ENCODE results near the gene CHRM4.

The CHRM4 gene

DNA sequence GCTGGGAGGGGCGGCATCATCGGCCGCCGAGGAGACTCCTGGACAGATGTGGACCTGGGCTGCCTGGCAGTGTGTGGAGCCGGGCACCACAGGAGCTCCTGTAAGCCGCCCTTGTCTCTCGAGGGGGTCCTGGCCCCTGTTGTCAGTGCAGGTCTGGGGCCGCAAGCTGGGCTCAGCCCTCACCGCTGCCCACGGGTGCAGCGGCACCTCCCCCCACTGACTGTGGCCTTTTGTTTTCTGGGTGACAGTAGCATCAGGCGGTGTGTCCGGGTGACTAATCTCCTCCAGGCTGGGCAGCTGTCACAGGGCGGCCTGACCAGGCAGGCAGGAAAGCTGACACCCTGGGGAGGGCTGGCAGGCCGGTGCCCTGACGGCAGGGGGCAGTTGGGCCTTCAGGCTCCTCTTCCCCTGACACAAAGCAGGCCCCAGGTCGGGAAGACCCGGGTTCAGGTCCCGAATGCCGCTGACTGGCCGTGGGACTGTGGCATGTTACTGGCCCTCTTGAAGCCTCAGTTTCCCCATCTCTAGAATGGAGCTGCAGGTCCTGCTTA is 28.0 kb downstream of the CHRM4 start:
- H3K4me3 ChIP-seq (ENCODE audit: control insufficient read depth in 1 of 7, extremely low read depth in 1 of 7, insufficient read depth in 4 of 7, low read depth in 2 of 7, low read length in 6 of 7), result peak overlapping the region in 2 of 7 experiments; percentile 82 to 83
- peaks cover 2 to 61% (median 53%) of the 10 kb centered on the region in 4 experiments for H3K4me1 ChIP-seq (ENCODE audit: control extremely low read depth in 1 of 4, control insufficient read depth in 4 of 4, insufficient read depth in 4 of 4, low read length in 3 of 4)
- POLR2A ChIA-PET, result no interaction called here
- DNase-seq, result no peak
- H3K9me3 ChIP-seq (ENCODE audit: control extremely low read depth in 1 of 5, control insufficient read depth in 4 of 5, insufficient read depth in 2 of 5, low read depth in 1 of 5, low read length in 4 of 5), result no peaks in the 10 kb centered on the region
- peak overlapping the region; percentile 56 to 94 for H3K27ac ChIP-seq (ENCODE audit: insufficient read depth in 1 of 2, low read depth in 1 of 2, low read length in 2 of 2, poor library complexity in 1 of 2, severe bottlenecking in 2 of 2)
- CTCF ChIA-PET, result interaction anchor here (1.2 to 42.2 kb wide), 6 partner anchors 2 to 179 kb away, joined by 3 to 1037 read pairs (median 5); partner anchors contain the start of genes DGKZ and MDK
- 90% methylated on average over 16 of the region's 21 CpGs for WGBS (ENCODE audit: insufficient coverage)
- H3K36me3 ChIP-seq (ENCODE audit: control insufficient read depth in 4 of 4, insufficient read depth in 4 of 4, low read length in 3 of 4), result peaks cover 3 to 54% (median 26%) of the 10 kb centered on the region in 4 experiments
- no peaks in the 10 kb centered on the region for H3K27me3 ChIP-seq (replicated peaks in 2 of 5; ENCODE audit: control insufficient read depth in 4 of 5, insufficient read depth in 5 of 5, low read length in 4 of 5)

DNA sequence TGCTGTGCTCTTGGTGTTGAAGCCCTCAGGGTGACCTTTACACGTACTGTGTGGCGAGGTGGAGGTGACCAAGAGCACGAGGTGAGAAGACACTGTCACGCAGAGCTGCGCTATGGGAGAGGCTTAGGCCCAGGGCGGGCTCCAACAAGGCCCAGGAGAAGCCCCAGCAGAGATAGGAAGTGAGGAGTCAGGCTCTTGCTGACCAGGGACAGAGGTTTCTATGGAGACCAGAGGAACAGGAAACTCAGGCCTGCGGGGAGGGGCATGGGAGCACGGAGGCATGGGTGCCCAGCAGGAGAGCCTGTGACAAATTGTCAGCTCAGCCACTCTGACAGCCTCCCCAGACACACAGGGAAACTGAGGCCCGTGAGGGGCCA is 28.6 kb downstream of the CHRM4 start:
- Histone ChIP-seq H3K36me3 (ENCODE audit: control insufficient read depth in 4 of 4, insufficient read depth in 4 of 4, low read length in 3 of 4) (peaks cover 2 to 49% (median 23%) of the 10 kb centered on the region in 4 experiments), H3K4me1 (ENCODE audit: control extremely low read depth in 1 of 4, control insufficient read depth in 4 of 4, insufficient read depth in 4 of 4, low read length in 3 of 4) (peaks cover 2 to 61% (median 53%) of the 10 kb centered on the region in 4 experiments), H3K27ac (ENCODE audit: insufficient read depth in 1 of 2, low read depth in 1 of 2, low read length in 2 of 2, poor library complexity in 1 of 2, severe bottlenecking in 2 of 2) (peak overlapping the region; percentile 56 to 94), H3K9me3 (ENCODE audit: control extremely low read depth in 1 of 5, control insufficient read depth in 4 of 5, insufficient read depth in 2 of 5, low read depth in 1 of 5, low read length in 4 of 5) (no peaks in the 10 kb centered on the region), H3K27me3 (replicated peaks in 2 of 5; ENCODE audit: control insufficient read depth in 4 of 5, insufficient read depth in 5 of 5, low read length in 4 of 5) (no peaks in the 10 kb centered on the region), H3K4me3 (ENCODE audit: control insufficient read depth in 1 of 7, extremely low read depth in 1 of 7, insufficient read depth in 4 of 7, low read depth in 2 of 7, low read length in 6 of 7) (peak overlapping the region in 5 of 7 experiments; percentile 3 to 83 (median 73))
- CTCF ChIA-PET, result interaction anchor here (1.2 to 42.2 kb wide), 6 partner anchors 1 to 179 kb away, joined by 3 to 1037 read pairs (median 5); partner anchors contain the start of genes DGKZ and MDK
- POLR2A ChIA-PET, result no interaction called here
- DNase-seq, result no peak
- 63% methylated on average over 9 of the region's 9 CpGs for WGBS (ENCODE audit: insufficient coverage)

DNA sequence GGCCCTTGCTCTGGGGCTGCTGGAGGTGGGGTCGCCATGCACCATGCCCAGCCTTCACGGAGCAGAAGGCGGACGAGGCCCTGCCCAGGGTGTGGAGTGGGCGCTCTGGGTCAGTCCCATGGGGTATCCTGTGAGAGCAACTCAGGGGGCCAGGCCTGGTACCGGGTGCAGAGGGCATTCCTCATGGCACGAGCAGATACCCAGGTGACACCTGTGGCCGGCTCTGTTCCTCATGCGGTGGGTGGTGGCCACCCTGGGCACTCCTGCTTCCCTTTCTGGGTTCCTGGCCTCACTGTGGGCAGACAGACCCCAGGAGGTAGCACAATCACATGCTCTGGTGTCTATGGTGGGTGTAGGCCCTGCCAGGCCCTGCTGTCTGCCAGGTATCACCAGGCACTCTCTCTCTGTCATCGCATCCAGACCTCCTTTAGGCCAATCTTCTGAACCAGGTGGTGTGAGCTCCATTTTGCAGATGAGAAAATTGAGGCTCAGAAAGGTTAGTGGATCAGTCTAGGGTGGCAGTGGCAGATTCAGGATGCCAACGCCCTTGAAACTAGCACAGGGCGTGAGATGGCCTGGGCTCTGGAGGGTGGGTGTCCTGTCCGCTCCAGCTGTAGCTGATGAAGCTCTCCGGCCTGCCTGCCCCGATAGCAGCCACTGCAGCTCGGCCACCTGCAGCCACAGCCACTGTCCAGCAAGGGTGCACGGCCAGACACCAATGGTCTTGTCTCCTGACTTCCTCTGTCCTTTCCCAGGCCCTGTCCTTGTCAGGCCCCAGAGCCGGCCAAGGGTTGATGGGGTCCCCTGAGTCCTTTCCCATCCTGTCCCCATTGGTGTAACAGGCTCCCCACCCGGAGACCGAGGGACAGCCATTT is 29.2 kb downstream of the CHRM4 start:
- Histone ChIP-seq H3K36me3 (ENCODE audit: control insufficient read depth in 4 of 4, insufficient read depth in 4 of 4, low read length in 3 of 4) (peaks cover 0 to 44% (median 21%) of the 10 kb centered on the region in 4 experiments), H3K27me3 (replicated peaks in 2 of 5; ENCODE audit: control insufficient read depth in 4 of 5, insufficient read depth in 5 of 5, low read length in 4 of 5) (no peaks in the 10 kb centered on the region), H3K27ac (ENCODE audit: insufficient read depth in 1 of 2, low read depth in 1 of 2, low read length in 2 of 2, poor library complexity in 1 of 2, severe bottlenecking in 2 of 2) (peak overlapping the region; percentile 91 to 94), H3K4me1 (ENCODE audit: control extremely low read depth in 1 of 4, control insufficient read depth in 4 of 4, insufficient read depth in 4 of 4, low read length in 3 of 4) (peaks cover 2 to 66% (median 59%) of the 10 kb centered on the region in 4 experiments), H3K4me3 (ENCODE audit: control insufficient read depth in 1 of 7, extremely low read depth in 1 of 7, insufficient read depth in 4 of 7, low read depth in 2 of 7, low read length in 6 of 7) (peak overlapping the region; percentile 44 to 83 (median 65)), H3K9me3 (ENCODE audit: control extremely low read depth in 1 of 5, control insufficient read depth in 4 of 5, insufficient read depth in 2 of 5, low read depth in 1 of 5, low read length in 4 of 5) (no peaks in the 10 kb centered on the region)
- WGBS (ENCODE audit: insufficient coverage), result 47% methylated on average over 20 of the region's 20 CpGs
- DNase-seq, result peak in 1 of 3 donors; percentile 58
- ChIA-PET POLR2A (interaction anchor here (0.6 to 1.7 kb wide), 3 partner anchors 16 to 1608 kb away, joined by 3 to 7 read pairs (median 3); partner anchors contain the start of gene DGKZ), CTCF (interaction anchor here (1.2 to 42.2 kb wide), 9 partner anchors 1 to 180 kb away, joined by 3 to 1037 read pairs (median 4); partner anchors contain the start of genes DGKZ and MDK)

DNA sequence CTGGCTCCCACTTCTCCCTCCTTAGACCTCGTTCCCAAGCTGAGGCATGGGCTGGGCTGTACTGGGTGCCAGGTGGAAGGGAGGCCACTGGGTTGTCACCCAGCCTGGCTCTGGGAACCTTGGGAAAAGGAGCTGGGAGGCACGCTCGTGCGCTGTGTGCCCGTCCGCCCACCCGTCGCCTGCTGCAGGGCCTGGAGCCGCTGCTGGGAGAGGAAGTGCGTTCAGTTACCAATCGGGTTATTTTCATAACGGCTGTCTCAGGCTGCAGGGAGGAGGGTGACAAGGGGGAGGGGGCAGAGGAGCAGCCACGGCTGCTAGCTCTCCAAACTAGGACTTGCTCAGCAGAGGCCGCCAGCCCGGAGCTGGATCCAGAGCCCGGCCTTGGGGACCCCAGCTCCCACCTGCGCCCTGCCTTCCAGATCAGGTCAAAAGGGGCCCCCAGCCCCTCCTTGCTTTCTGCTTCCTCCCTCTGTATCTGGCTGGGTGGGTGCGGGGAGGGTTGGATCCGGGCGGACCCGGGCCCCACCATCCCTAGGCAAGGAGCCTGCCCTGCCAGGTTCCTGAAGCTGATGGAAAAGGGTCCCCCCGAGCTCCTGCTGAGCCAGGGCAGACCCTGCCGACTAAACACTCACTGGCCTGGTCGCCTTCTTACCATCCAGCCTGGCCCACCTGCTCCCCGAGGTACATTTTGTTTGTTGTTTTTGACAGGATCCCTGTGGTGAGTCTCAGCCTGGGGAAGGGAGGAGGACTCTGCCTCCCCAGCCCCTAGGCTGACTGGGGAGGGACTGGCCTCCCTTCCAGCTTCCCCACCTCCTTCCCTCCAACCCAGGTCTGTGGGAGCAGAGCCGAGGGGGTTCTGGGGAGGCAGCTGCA is 30.1 kb downstream of the CHRM4 start:
- CTCF ChIA-PET, result interaction anchor here (1.2 to 42.2 kb wide), 10 partner anchors 0 to 167 kb away, joined by 3 to 1037 read pairs (median 5); partner anchors contain the start of genes DGKZ and MDK
- 0% methylated on average over 18 of the region's 26 CpGs for WGBS (ENCODE audit: insufficient coverage)
- peaks cover 0 to 41% (median 19%) of the 10 kb centered on the region in 4 experiments for H3K36me3 ChIP-seq (ENCODE audit: control insufficient read depth in 4 of 4, insufficient read depth in 4 of 4, low read length in 3 of 4)
- peaks cover 2 to 66% (median 61%) of the 10 kb centered on the region in 4 experiments for H3K4me1 ChIP-seq (ENCODE audit: control extremely low read depth in 1 of 4, control insufficient read depth in 4 of 4, insufficient read depth in 4 of 4, low read length in 3 of 4)
- no peaks in the 10 kb centered on the region for H3K9me3 ChIP-seq (ENCODE audit: control extremely low read depth in 1 of 5, control insufficient read depth in 4 of 5, insufficient read depth in 2 of 5, low read depth in 1 of 5, low read length in 4 of 5)
- POLR2A ChIA-PET, result interaction anchor here (0.5 to 1.7 kb wide), 7 partner anchors 12 to 1609 kb away, joined by 3 to 7 read pairs (median 3); partner anchors contain the start of gene DGKZ
- H3K27me3 ChIP-seq (replicated peaks in 2 of 5; ENCODE audit: control insufficient read depth in 4 of 5, insufficient read depth in 5 of 5, low read length in 4 of 5), result no peaks in the 10 kb centered on the region
- H3K4me3 ChIP-seq (ENCODE audit: control insufficient read depth in 1 of 7, extremely low read depth in 1 of 7, insufficient read depth in 4 of 7, low read depth in 2 of 7, low read length in 6 of 7), result peak overlapping the region; percentile 44 to 83 (median 65)
- DNase-seq, result peak; percentile 77 to 91 (median 88)
- H3K27ac ChIP-seq (ENCODE audit: insufficient read depth in 1 of 2, low read depth in 1 of 2, low read length in 2 of 2, poor library complexity in 1 of 2, severe bottlenecking in 2 of 2), result peak overlapping the region; percentile 91 to 94

DNA sequence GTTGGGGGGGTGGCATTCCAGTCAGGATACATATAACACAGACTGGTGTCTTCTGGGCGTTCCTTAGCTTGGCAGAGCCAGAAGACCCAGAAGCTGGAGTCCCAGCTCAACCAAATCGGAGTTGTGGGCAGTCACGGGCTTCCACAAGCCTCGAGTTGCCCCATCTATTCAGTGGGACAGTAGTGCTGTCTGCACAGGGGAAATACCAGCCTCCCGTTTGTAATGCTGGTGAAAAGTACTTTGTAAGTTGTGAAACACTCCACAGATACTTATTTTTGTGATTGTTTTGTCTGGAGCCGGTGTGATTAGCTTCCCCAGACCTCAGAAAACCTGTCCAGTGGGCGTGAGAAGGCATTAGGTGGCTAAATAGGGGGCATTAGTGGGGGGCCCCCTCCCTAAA is 30.7 kb downstream of the CHRM4 start:
- peak in 1 of 3 donors; percentile 46 for DNase-seq
- POLR2A ChIA-PET, result interaction anchor here (0.9 to 1.7 kb wide), 4 partner anchors 12 to 263 kb away, joined by 3 to 7 read pairs (median 3); partner anchors contain the start of gene DGKZ
- Histone ChIP-seq H3K27ac (ENCODE audit: insufficient read depth in 1 of 2, low read depth in 1 of 2, low read length in 2 of 2, poor library complexity in 1 of 2, severe bottlenecking in 2 of 2) (peak overlapping the region; percentile 91 to 94), H3K4me1 (ENCODE audit: control extremely low read depth in 1 of 4, control insufficient read depth in 4 of 4, insufficient read depth in 4 of 4, low read length in 3 of 4) (peaks cover 2 to 69% (median 62%) of the 10 kb centered on the region in 4 experiments), H3K27me3 (replicated peaks in 2 of 5; ENCODE audit: control insufficient read depth in 4 of 5, insufficient read depth in 5 of 5, low read length in 4 of 5) (no peaks in the 10 kb centered on the region), H3K9me3 (ENCODE audit: control extremely low read depth in 1 of 5, control insufficient read depth in 4 of 5, insufficient read depth in 2 of 5, low read depth in 1 of 5, low read length in 4 of 5) (no peaks in the 10 kb centered on the region), H3K36me3 (ENCODE audit: control insufficient read depth in 4 of 4, insufficient read depth in 4 of 4, low read length in 3 of 4) (peaks cover 2 to 40% (median 19%) of the 10 kb centered on the region in 4 experiments), H3K4me3 (ENCODE audit: control insufficient read depth in 1 of 7, extremely low read depth in 1 of 7, insufficient read depth in 4 of 7, low read depth in 2 of 7, low read length in 6 of 7) (peak overlapping the region in 6 of 7 experiments; percentile 62 to 83 (median 69))
- WGBS (ENCODE audit: insufficient coverage), result 32% methylated on average over 6 of the region's 7 CpGs
- CTCF ChIA-PET, result interaction anchor here (1.2 to 42.2 kb wide), 10 partner anchors 1 to 257 kb away, joined by 3 to 1037 read pairs (median 5); partner anchors contain the start of genes ATG13, DGKZ and MDK

DNA sequence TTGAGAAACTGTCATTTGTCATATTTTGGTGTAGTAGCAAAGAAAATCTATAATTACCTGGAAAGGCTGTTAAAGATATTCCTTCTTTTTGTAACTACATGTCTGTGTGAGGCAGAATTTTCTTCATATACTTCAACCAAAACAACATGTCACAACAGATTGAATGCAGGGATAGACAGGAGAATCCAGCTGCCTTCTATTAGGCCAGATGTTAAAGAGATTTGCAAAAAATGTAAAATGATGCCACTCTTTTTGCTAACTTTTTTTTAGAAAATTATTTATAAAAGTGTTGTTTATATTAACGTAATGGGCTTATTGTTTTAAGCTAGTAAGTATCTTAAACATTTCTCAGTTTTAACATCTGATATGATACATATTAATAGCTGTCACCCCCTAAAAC is 31.6 kb downstream of the CHRM4 start:
- Histone ChIP-seq H3K4me1 (ENCODE audit: control extremely low read depth in 1 of 4, control insufficient read depth in 4 of 4, insufficient read depth in 4 of 4, low read length in 3 of 4) (peaks cover 2 to 66% (median 62%) of the 10 kb centered on the region in 4 experiments), H3K27me3 (replicated peaks in 2 of 5; ENCODE audit: control insufficient read depth in 4 of 5, insufficient read depth in 5 of 5, low read length in 4 of 5) (no peaks in the 10 kb centered on the region), H3K4me3 (ENCODE audit: control insufficient read depth in 1 of 7, extremely low read depth in 1 of 7, insufficient read depth in 4 of 7, low read depth in 2 of 7, low read length in 6 of 7) (no peak overlapping the region), H3K9me3 (ENCODE audit: control extremely low read depth in 1 of 5, control insufficient read depth in 4 of 5, insufficient read depth in 2 of 5, low read depth in 1 of 5, low read length in 4 of 5) (no peaks in the 10 kb centered on the region), H3K36me3 (ENCODE audit: control insufficient read depth in 4 of 4, insufficient read depth in 4 of 4, low read length in 3 of 4) (peaks cover 2 to 35% (median 15%) of the 10 kb centered on the region in 4 experiments), H3K27ac (ENCODE audit: insufficient read depth in 1 of 2, low read depth in 1 of 2, low read length in 2 of 2, poor library complexity in 1 of 2, severe bottlenecking in 2 of 2) (no peak overlapping the region)
- ChIA-PET CTCF (interaction anchor here (0.8 to 42.2 kb wide), 4 partner anchors 2 to 408 kb away, joined by 3 to 1037 read pairs (median 520); partner anchors contain the start of genes ATG13, DGKZ and MDK), POLR2A (interaction anchor here (0.6 to 1.1 kb wide), 2 partner anchors 11 to 27 kb away, joined by 3 read pairs; no protein-coding TSS in a partner anchor)
- DNase-seq, result no peak
- no CpG with 5 or more reads among the region's 1 CpG for WGBS (ENCODE audit: insufficient coverage)
